ENCODE results near the gene FAM72D. TPM values are rescaled to one million over a fixed set of nuclear protein-coding genes. Genes with fewer than 3 reads are reported as not detected.
"Not testable (repeated sequence)": the region's sequence is repeated elsewhere in the genome, so short reads cannot be mapped to it uniquely, and the experiment has no call there.

FAM72D gene
- total RNA-seq, 1 donor from 2014 or later = 0.52 TPM

DNA sequence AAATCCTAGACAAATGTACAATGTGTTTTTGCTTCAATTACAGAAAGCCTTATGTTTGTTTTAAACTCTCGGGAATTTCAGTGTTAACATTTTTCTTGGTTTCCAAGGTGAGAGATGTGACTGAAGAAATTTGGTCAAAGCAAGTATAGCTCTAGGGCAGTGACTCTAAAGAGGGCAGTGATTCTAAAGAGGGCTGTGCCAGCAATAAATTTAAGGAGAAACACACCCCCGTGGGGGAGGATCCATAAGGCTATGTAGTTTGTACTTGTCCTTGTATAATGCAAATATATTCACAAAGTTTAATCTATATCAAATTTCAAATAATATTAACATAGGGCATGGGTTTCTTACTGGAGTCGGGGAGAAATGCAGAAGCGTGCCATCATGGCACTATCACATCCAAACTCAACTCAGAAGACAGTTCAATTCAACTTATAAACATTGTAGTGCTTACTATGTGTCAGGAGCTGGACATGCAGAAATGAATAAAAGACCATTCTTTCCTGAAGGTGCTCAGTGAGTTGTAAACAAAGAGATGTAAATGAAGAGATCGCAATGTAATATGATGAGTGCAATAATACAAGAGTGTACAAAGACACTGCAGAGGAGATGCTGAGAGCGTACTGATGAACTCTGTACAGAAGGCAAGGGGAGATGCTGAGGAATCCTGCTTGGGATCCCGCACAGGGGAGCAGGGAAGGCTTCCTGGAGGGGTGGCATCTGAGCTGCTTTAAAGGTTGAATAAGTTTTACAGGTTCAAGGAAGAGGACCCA is 13.1 kb upstream of the FAM72D start:
- DNase-seq (ENCODE audit: low spot score) = not testable (repeated sequence)

- DNase-seq (ENCODE audit: low spot score) = peak; percentile 56
These were observed 2.1 kb upstream of the FAM72D start for GRCh38 chr1:145093517-145094149.

- DNase-seq (ENCODE audit: low spot score) = peak; percentile 10
These were observed 1.0 kb upstream of the FAM72D start for GRCh38 chr1:145094655-145095211.

DNA sequence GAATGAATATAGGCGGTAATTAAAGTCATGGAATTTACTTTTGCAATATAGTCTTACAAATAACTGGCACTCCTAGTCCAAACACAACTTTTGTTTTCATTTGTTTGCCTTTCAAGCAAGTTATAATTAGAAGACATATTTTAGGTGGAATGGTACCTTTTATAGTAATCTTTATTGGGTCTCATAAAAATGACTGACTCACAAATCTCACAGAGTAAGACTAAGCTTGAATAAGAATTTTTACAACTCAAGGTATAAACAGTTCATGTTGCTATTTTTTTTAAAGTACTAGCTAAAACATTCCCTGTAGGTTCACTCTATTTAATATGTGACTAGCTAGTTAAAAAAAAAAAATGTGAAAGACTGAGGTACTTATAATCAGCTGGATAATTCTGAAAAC is 6.0 kb downstream of the FAM72D start:
- DNase-seq (ENCODE audit: low spot score) = not testable (repeated sequence)

GRCh38 chr1:145103294-145103693 is 7.5 kb downstream of the FAM72D start:
- not testable (repeated sequence) for DNase-seq (ENCODE audit: low spot score)

GRCh38 chr1:145111674-145112073 is 15.9 kb downstream of the FAM72D start:
- not testable (repeated sequence) for DNase-seq (ENCODE audit: low spot score)

- not testable (repeated sequence) for DNase-seq (ENCODE audit: low spot score)
These were observed 16.9 kb downstream of the FAM72D start for GRCh38 chr1:145112703-145113102.

- DNase-seq (ENCODE audit: low spot score) = not testable (repeated sequence)
These were observed 18.8 kb downstream of the FAM72D start for GRCh38 chr1:145114560-145115057.

DNA sequence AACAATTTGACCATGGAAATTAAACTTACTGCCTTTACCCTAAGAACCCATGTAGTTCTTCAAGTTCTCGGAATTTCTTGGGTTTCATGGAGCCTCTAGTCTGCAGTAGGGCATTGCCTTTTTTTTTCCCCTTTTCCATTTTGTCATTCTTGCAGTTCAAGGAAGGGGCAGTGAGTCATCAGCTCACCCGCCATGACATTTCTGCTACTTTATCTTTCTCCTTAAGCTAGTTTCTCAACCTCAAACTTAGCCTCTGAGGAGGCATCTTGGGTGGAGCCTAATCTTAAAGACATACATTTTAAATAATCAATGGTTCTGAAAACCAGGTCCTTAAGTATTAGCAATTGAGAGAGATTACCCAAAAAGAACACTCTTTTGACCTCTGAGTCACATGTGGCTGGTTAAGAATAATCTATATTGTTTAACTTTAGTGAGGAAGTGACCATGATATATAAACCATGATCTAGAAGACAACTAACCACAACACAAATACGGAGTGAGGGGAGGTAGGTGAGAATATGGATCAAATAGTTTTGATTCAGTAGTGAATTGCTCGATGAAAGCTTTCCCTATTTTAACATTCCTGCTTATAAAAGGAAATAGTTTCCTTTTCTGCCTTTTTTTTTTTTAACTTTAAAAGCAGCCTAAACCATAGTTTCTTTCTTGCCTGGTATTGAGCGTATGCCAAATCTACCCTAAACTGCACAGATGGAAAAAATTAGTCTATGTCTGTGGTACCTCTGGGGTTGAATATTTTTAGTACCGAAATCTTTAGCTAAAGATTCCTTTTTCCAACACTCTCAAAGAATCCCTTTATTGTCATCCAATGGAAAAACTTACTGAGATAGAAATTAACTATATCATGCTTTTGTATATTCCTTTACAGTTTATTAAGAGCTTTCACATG is 20.1 kb downstream of the FAM72D start:
- not testable (repeated sequence) for DNase-seq (ENCODE audit: low spot score)

GRCh38 chr1:145119842-145120241 is 24.1 kb downstream of the FAM72D start:
- DNase-seq (ENCODE audit: low spot score) = not testable (repeated sequence)

DNA sequence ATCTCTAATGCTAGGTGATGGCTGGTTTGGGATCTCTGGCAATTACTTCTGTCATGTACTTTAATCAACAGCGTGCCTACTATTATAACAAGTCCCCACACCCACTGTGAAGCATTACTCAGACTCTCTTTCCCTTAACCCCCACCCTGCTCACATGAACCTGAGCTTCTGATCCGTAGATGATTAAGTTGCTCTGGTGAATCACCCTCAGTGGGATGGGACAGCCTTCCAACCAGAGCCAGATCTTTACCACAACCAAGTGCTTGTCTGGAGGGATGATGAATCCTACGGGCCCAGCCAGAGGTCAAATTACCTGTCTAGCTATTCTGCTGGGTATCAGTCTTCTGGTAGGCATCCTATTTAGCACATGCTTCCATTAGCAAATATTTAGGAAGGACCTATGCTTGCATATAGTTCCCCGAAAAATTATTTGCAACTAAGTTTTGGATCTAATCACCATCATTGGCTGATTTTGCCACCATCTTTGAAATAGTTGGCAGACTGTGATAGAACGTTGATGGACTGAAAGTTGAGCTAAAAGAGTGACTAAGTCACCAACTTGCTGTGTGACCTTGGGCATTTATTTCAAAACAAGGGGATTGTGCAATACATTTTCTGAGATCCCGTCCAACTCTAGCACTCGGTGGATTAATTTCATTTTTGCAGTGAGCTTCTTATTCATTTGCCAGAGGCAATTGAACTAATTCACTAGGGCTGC is 26.7 kb downstream of the FAM72D start:
- not testable (repeated sequence) for DNase-seq (ENCODE audit: low spot score)

DNA sequence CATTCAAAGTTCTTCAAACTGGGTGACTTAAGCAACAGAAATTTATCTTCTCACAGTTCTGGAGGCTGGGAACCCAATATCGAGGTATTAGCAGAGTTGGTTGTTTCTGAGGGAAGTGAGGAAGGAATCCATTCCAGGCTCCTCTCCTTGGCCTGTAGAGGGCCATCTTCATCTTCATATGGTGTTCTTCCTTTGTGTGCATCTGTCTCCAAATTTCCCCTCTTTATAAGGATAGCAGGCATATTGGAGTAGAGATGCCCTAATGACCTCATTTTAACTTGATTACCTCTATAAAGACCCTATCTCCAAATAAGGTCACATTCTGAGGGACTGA is 27.3 kb downstream of the FAM72D start:
- not testable (repeated sequence) for DNase-seq (ENCODE audit: low spot score)

GRCh38 chr1:145123992-145124641 is 28.3 kb downstream of the FAM72D start:
- DNase-seq (ENCODE audit: low spot score) = not testable (repeated sequence)

- not testable (repeated sequence) for DNase-seq (ENCODE audit: low spot score)
These were observed 29.3 kb downstream of the FAM72D start for GRCh38 chr1:145125112-145125511.

DNA sequence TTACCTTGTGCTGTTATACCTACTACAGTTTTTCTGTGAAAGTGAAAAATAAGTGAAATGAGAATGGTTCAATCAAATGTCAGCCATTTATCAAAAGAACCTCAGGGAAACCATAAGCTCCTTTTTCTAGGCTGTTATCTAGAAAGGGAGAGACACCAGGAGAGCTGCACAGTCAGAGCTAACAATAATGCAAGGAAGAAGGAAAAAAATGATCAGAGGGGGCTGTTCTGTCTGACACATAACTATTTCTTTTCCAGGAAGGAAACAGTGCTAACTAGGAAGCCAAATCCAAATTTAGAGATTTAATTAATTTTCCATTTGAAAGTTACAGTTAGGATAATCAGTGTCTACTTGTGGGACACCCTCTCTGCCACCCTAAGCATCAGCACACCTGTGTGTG is 31.4 kb downstream of the FAM72D start:
- DNase-seq (ENCODE audit: low spot score) = not testable (repeated sequence)

DNA sequence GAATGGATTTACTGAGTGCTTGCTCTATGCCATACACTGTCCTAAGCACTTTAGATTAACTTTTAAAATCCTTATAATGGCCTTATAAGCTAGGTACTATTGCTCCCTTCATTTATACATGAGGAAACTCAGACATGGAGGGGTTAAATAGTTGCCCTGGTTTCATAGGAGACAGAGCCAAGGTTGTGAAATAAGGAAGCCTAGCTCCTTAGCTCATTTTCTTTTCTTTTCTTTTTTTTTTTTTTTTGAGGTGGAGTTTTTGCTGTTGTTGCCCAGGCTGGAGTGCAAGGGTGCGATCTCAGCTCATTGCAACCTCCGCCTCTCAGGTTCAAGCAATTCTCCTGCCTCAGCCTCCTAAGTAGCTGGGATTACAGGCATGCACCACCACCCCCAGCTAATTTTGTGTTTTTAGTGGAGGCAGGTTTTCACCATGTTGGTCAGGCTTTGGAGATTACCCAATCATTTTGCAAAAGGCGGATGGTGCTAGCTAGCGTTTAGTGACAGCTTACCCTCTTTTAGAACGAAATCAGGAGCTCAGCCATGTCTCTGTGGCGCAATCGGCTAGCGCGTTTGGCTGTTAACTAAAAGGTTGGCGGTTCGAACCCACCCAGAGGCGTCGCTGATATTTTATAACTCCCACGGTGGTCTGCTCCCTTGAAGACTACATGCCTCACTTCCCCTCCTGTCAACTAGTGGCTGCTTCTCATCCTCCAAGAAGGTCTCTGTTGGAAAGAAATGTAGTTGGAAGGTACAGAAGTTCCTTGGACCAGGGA is 33.1 kb downstream of the FAM72D start:
- not testable (repeated sequence) for DNase-seq (ENCODE audit: low spot score)

GRCh38 chr1:145134476-145134875 is 38.7 kb downstream of the FAM72D start:
- not testable (repeated sequence) for DNase-seq (ENCODE audit: low spot score)

DNA sequence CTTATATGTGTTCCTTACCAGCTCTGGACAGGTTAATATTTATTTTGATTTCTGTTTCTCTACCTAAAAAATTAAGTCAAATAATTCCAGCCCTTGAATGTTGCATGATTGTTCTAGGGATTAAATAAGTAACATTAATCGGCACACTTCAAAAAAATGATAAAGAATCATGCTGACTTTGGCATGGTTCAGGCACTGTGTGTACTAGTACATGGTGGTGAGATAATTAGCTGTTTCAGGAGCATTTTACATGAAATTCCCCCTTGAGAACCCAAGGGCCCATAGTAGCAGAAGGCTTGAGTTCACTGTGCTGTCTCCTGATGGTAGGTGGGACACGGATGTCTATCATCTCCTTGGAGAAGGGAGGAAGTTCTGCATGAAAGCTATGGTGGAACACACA is 44.8 kb downstream of the FAM72D start:
- DNase-seq (ENCODE audit: low spot score) = not testable (repeated sequence)

- not testable (repeated sequence) for DNase-seq (ENCODE audit: low spot score)
These were observed 48.6 kb downstream of the FAM72D start for GRCh38 chr1:145144264-145144913.

All from mucosa of gallbladder (tissue), 1 donor.